ENCODE results near the gene PXYLP1. TPM values are rescaled to one million over a fixed set of nuclear protein-coding genes. Genes with fewer than 3 reads are reported as not detected.

The PXYLP1 gene
- polyA plus RNA-seq, 1 donor from 2014 or later: 109 TPM

DNA sequence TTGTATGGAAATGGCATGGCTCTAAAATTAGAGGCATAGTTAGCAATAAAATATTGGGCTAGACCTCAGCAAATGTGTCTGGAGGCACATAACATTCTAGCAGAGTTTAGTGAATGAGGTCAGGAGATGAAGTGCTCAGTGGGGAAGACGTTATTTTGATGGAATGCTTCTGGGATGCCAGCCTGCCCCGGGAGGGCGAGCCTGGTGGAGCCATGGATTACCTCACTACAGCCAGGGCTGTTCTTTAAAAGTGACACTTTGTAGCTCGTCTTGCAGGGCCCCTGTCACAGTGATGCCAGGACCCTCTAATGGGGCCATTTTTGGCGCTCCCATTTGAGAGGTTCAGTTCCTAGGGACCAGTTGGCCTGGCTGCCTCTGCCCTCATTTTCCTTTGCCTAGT is 48.5 kb downstream of the PXYLP1 start:
- Histone ChIP-seq H3K4me2 (ENCODE audit: low read length) (no peak overlapping the region), H4K20me1 (ENCODE audit: insufficient read depth) (no peaks in the 10 kb centered on the region), H3K9me3 (ENCODE audit: low read length) (no peaks in the 10 kb centered on the region), H3K4me3 (ENCODE audit: low read length) (no peak overlapping the region), H3K79me2 (replicated peaks; ENCODE audit: insufficient read depth, low read length) (no peaks in the 10 kb centered on the region), H3K27ac (ENCODE audit: low read length) (no peak overlapping the region), H3K9ac (ENCODE audit: low read length) (no peak overlapping the region), H3K27me3 (ENCODE audit: insufficient read depth, low read depth, low read length) (no peaks in the 10 kb centered on the region), H2AFZ (ENCODE audit: low read depth, low read length) (no peak overlapping the region), H3K9me2 (ENCODE audit: insufficient read depth, low read length) (no peaks in the 10 kb centered on the region), H3K36me3 (ENCODE audit: insufficient read depth, low read length) (peaks cover 7% of the 10 kb centered on the region), H3F3A (ENCODE audit: insufficient read depth, low read length, poor library complexity, severe bottlenecking) (no peaks in the 10 kb centered on the region)
- TF ChIP-seq, protein P1, sequence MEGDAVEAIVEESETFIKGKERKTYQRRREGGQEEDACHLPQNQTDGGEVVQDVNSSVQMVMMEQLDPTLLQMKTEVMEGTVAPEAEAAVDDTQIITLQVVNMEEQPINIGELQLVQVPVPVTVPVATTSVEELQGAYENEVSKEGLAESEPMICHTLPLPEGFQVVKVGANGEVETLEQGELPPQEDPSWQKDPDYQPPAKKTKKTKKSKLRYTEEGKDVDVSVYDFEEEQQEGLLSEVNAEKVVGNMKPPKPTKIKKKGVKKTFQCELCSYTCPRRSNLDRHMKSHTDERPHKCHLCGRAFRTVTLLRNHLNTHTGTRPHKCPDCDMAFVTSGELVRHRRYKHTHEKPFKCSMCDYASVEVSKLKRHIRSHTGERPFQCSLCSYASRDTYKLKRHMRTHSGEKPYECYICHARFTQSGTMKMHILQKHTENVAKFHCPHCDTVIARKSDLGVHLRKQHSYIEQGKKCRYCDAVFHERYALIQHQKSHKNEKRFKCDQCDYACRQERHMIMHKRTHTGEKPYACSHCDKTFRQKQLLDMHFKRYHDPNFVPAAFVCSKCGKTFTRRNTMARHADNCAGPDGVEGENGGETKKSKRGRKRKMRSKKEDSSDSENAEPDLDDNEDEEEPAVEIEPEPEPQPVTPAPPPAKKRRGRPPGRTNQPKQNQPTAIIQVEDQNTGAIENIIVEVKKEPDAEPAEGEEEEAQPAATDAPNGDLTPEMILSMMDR (IDR thresholded peaks at IDR 0.05; ENCODE audit: poor library complexity, severe bottlenecking): no peak
- TF ChIP-seq SMC3 (conservative IDR thresholded peaks at IDR 0.05; ENCODE audit: poor library complexity) (no peak), MXI1 (conservative IDR thresholded peaks at IDR 0.05; ENCODE audit: poor library complexity, severe bottlenecking) (no peak), RAD21 (conservative IDR thresholded peaks at IDR 0.05) (no peak), EP300 (conservative IDR thresholded peaks at IDR 0.05; ENCODE audit: poor library complexity, severe bottlenecking) (no peak)

DNA sequence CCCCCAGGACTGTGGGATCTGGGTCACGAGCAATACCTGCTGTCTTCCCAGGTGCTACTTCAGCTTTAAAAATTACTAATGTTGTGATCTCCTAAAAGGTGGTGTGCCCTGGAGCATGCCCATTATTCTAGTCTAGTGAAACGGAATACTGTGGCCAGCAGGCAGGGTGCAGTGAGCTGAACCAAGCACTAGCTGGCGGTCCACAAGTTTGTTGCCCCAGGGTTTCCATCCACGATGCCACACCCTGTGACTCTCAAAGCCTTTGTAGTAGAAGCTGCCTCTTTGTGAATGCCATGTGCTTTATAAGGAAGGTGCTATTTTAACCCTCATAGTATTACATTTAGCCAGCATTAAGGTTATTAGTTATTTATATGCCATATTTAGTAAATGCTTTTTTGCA is 49.1 kb downstream of the PXYLP1 start:
- H3K27ac ChIP-seq (ENCODE audit: low read length): no peak overlapping the region
- H3K27me3 ChIP-seq (ENCODE audit: insufficient read depth, low read depth, low read length): no peaks in the 10 kb centered on the region
- H3F3A ChIP-seq (ENCODE audit: insufficient read depth, low read length, poor library complexity, severe bottlenecking): no peaks in the 10 kb centered on the region
- no peaks in the 10 kb centered on the region for H3K79me2 ChIP-seq (replicated peaks; ENCODE audit: insufficient read depth, low read length)
- peaks cover 7% of the 10 kb centered on the region for H3K36me3 ChIP-seq (ENCODE audit: insufficient read depth, low read length)
- H3K9ac ChIP-seq (ENCODE audit: low read length): no peak overlapping the region
- no peaks in the 10 kb centered on the region for H3K9me2 ChIP-seq (ENCODE audit: insufficient read depth, low read length)
- H2AFZ ChIP-seq (ENCODE audit: low read depth, low read length): no peak overlapping the region
- no peaks in the 10 kb centered on the region for H4K20me1 ChIP-seq (ENCODE audit: insufficient read depth)
- no peak for TF ChIP-seq EZH2 (IDR thresholded peaks at IDR 0.05; ENCODE audit: borderline replicate concordance, insufficient read depth, low read length, poor library complexity, severe bottlenecking)
- TF ChIP-seq SMC3 (conservative IDR thresholded peaks at IDR 0.05; ENCODE audit: poor library complexity): no peak
- TF ChIP-seq EP300 (conservative IDR thresholded peaks at IDR 0.05; ENCODE audit: poor library complexity, severe bottlenecking): no peak
- no peak for TF ChIP-seq MXI1 (conservative IDR thresholded peaks at IDR 0.05; ENCODE audit: poor library complexity, severe bottlenecking)
- TF ChIP-seq POLR2AphosphoS5 (IDR thresholded peaks at IDR 0.05): no peak
- TF ChIP-seq, protein P1 (IDR thresholded peaks at IDR 0.05; ENCODE audit: poor library complexity, severe bottlenecking): no peak
- TF ChIP-seq TAF1 (IDR thresholded peaks at IDR 0.05; ENCODE audit: low read depth): no peak
- H3K4me3 ChIP-seq (ENCODE audit: low read length): no peak overlapping the region
- no peak overlapping the region for H3K4me2 ChIP-seq (ENCODE audit: low read length)
- no peaks in the 10 kb centered on the region for H3K9me3 ChIP-seq (ENCODE audit: low read length)

DNA sequence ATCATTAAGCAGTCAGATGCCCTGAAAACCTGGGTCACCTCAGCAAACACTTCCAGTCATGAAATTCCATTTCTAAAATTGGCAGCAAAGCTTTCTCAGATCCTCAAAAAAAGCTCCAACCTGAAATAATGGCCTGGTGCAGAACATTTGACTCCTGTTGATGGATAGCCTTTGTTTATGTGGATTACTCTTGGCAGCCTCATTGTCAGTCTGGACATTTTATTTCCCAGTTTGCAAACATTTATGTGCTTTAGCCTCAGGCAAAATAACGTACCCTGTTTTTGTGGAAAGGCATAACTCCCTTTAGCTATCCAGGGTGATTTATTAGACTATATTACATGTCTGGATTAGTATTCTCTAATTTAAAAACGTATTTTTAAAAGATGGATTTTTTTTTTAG is 53.9 kb downstream of the PXYLP1 start:
- no peaks in the 10 kb centered on the region for H3K36me3 ChIP-seq (ENCODE audit: insufficient read depth, low read length)

More for the DNA sequence above, 53.9 kb downstream of the PXYLP1 start:
- Histone ChIP-seq H3K4me3 (ENCODE audit: low read length) (no peak overlapping the region), H3K9me3 (ENCODE audit: low read length) (no peaks in the 10 kb centered on the region), H3K4me2 (ENCODE audit: low read length) (no peak overlapping the region), H3F3A (ENCODE audit: insufficient read depth, low read length, poor library complexity, severe bottlenecking) (no peaks in the 10 kb centered on the region), H3K9me2 (ENCODE audit: insufficient read depth, low read length) (no peaks in the 10 kb centered on the region), H4K20me1 (ENCODE audit: insufficient read depth) (no peaks in the 10 kb centered on the region), H2AFZ (ENCODE audit: low read depth, low read length) (no peak overlapping the region), H3K27me3 (ENCODE audit: insufficient read depth, low read depth, low read length) (no peaks in the 10 kb centered on the region), H3K27ac (ENCODE audit: low read length) (no peak overlapping the region), H3K79me2 (replicated peaks; ENCODE audit: insufficient read depth, low read length) (no peaks in the 10 kb centered on the region), H3K9ac (ENCODE audit: low read length) (no peak overlapping the region)
- no peak for TF ChIP-seq POLR2AphosphoS5 (IDR thresholded peaks at IDR 0.05)
- TF ChIP-seq, protein P1 (IDR thresholded peaks at IDR 0.05; ENCODE audit: poor library complexity, severe bottlenecking): no peak
- no peak for TF ChIP-seq EZH2 (IDR thresholded peaks at IDR 0.05; ENCODE audit: borderline replicate concordance, insufficient read depth, low read length, poor library complexity, severe bottlenecking)
- TF ChIP-seq SMC3 (conservative IDR thresholded peaks at IDR 0.05; ENCODE audit: poor library complexity): no peak
- no peak for TF ChIP-seq EP300 (conservative IDR thresholded peaks at IDR 0.05; ENCODE audit: poor library complexity, severe bottlenecking)
- no peak for TF ChIP-seq RAD21 (conservative IDR thresholded peaks at IDR 0.05)
- TF ChIP-seq MXI1 (conservative IDR thresholded peaks at IDR 0.05; ENCODE audit: poor library complexity, severe bottlenecking): no peak
- TF ChIP-seq, protein P2, sequence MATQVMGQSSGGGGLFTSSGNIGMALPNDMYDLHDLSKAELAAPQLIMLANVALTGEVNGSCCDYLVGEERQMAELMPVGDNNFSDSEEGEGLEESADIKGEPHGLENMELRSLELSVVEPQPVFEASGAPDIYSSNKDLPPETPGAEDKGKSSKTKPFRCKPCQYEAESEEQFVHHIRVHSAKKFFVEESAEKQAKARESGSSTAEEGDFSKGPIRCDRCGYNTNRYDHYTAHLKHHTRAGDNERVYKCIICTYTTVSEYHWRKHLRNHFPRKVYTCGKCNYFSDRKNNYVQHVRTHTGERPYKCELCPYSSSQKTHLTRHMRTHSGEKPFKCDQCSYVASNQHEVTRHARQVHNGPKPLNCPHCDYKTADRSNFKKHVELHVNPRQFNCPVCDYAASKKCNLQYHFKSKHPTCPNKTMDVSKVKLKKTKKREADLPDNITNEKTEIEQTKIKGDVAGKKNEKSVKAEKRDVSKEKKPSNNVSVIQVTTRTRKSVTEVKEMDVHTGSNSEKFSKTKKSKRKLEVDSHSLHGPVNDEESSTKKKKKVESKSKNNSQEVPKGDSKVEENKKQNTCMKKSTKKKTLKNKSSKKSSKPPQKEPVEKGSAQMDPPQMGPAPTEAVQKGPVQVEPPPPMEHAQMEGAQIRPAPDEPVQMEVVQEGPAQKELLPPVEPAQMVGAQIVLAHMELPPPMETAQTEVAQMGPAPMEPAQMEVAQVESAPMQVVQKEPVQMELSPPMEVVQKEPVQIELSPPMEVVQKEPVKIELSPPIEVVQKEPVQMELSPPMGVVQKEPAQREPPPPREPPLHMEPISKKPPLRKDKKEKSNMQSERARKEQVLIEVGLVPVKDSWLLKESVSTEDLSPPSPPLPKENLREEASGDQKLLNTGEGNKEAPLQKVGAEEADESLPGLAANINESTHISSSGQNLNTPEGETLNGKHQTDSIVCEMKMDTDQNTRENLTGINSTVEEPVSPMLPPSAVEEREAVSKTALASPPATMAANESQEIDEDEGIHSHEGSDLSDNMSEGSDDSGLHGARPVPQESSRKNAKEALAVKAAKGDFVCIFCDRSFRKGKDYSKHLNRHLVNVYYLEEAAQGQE (IDR thresholded peaks at IDR 0.05; ENCODE audit: borderline replicate concordance): no peak
- TF ChIP-seq TAF1 (IDR thresholded peaks at IDR 0.05; ENCODE audit: low read depth): no peak

Measured in neural cell (in vitro differentiated cells).